Panc1 (cell line): Measurements from ENCODE around the gene MED12L. TPM values are rescaled to one million over a fixed set of nuclear protein-coding genes. Genes with fewer than 3 reads are reported as not detected.

Source experiments
- ATAC-seq: fragments of 200-7000 bp; cut with Tn5 transposase; 2 replicates; pipeline ENCODE4 v1.9.1; 2020; ENCODE audit warnings: mild to moderate bottlenecking, moderate library complexity
- BruUV-seq: library from RNA; stranded (reverse); fragments of 400-500 nt; replicated peaks from 2 replicates; lab custom pipeline; 2021; lab: Mats Ljungman, UMichigan
- CTCF ChIA-PET: fragments of 300-600 bp; sonication (Branson Sonifier 250); formaldehyde crosslinking; loops from one replicate; lab custom pipeline; 2022; ENCODE audit warnings: antibody characterized with exemption; lab: Charles Lee
- POLR2A ChIA-PET: fragments of 300-600 bp; sonication (Branson Sonifier 250); formaldehyde crosslinking; loops from one replicate; lab custom pipeline; 2022; ENCODE audit warnings: antibody characterized with exemption; lab: Charles Lee
- DNase-seq: peaks from one replicate; pipeline ENCODE4 v3.0.0-alpha.2; 2010; ENCODE audit warnings: low read depth, low spot score
- H3K27ac ChIP-seq: 2 replicates; pipeline ENCODE4 v1.5.1; 2011; ENCODE audit warnings: mild to moderate bottlenecking, low read length, inconsistent platforms
- H3K27me3 ChIP-seq: fragments of 200-500 bp; sonication (Bioruptor generic); 2 replicates; pipeline ENCODE4 v1.6.0; 2014; ENCODE audit warnings: low read length, inconsistent platforms; ENCODE audit not compliant: control insufficient read depth, insufficient read depth
- H3K36me3 ChIP-seq: fragments of 200-500 bp; sonication (Bioruptor generic); 2 replicates; pipeline ENCODE4 v1.5.1; 2014; ENCODE audit warnings: inconsistent platforms, mild to moderate bottlenecking, low read length, moderate library complexity; ENCODE audit not compliant: control insufficient read depth, insufficient read depth
- H3K4me1 ChIP-seq: 2 replicates; pipeline ENCODE4 v1.5.1; 2011; ENCODE audit warnings: inconsistent platforms, mild to moderate bottlenecking, low read length, moderate library complexity; ENCODE audit not compliant: control insufficient read depth, insufficient read depth
- H3K4me3 ChIP-seq, 2 experiments: 2 replicates each; pipeline ENCODE4 v1.5.1; 2011 to 2012; ENCODE audit warnings: low read depth in 2 of 2, low read length in 2 of 2, mild to moderate bottlenecking in 2 of 2, inconsistent platforms in 1 of 2, moderate library complexity in 1 of 2
- H3K9me3 ChIP-seq: fragments of 200-500 bp; sonication (Bioruptor generic); 2 replicates; pipeline ENCODE4 v1.5.1; 2014; ENCODE audit warnings: low read depth, mild to moderate bottlenecking, inconsistent platforms, low read length, moderate library complexity; ENCODE audit not compliant: control insufficient read depth, insufficient read depth
- POLR2AphosphoS5 ChIP-seq: IDR thresholded peaks from 2 replicates; pipeline ENCODE4 v1.6.1; 2012; ENCODE audit warnings: mild to moderate bottlenecking, low read depth, low read length, moderate library complexity
- SIN3A ChIP-seq: IDR thresholded peaks from 2 replicates; pipeline ENCODE4 v1.6.1; 2012; ENCODE audit warnings: low read depth, mild to moderate bottlenecking, low read length, moderate library complexity, borderline replicate concordance; ENCODE audit not compliant: insufficient read depth
- TCF7L2 ChIP-seq: IDR thresholded peaks from 2 replicates; pipeline ENCODE4 v1.6.1; 2011; ENCODE audit warnings: mild to moderate bottlenecking, low read depth, low read length, inconsistent platforms
- in situ Hi-C: cut with HindIII; loops from 2 replicates; pipeline ENCODE4 v1.10.0; 2016; ENCODE audit warnings: low sequenced_read_pairs, low pct_unique_long_range_greater_than_20kb
- intact Hi-C: fragments of 100-400 bp; cut with micrococcal nuclease; formaldehyde crosslinking; loops from one replicate; pipeline ENCODE4 v1.10.0; 2022; ENCODE audit not compliant: unreplicated experiment
- total RNA-seq: library from RNA; stranded (reverse); gene quantifications from one replicate; pipeline ENCODE4 v1.2.1, GENCODE V29; 2021; ENCODE audit not compliant: unreplicated experiment
- TF ChIP-seq, protein P1 (sequence below), 2 experiments: IDR thresholded peaks; 2 replicates each; pipeline ENCODE4 v1.6.1; 2011 to 2012; ENCODE audit warnings: low read depth in 2 of 2, control low read depth in 1 of 2, low read length in 1 of 2, mild to moderate bottlenecking in 1 of 2, moderate library complexity in 1 of 2; ENCODE audit not compliant: insufficient read depth in 1 of 2
- TF ChIP-seq, protein P2 (sequence below): fragments of 450-650 bp; IDR thresholded peaks from 2 replicates; pipeline ENCODE4 v1.5.1; 2017; ENCODE audit warnings: mild to moderate bottlenecking

MED12L gene
- total RNA-seq, 1 experiment from 2014 or later = 2.8 TPM

DNA sequence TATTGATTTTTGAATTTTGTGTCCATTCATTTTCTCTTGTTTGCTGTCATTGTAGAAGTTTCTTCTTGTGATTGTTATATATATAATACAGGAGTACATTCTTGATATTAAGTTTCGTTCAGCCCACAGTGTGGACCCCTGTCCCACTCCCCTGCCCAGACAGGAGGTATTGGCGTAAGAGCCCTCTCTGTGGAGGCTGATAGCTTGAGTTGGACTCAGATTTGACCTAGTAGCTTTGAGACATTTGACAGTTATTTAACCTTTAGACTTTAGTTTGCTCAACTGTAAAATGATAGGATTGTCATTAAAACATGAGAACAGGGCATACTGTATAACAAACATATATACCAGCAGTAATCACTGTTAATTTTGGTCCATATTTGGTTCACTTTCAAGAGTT, 90.5 kb downstream of the MED12L start:
- TF ChIP-seq, protein P1, sequence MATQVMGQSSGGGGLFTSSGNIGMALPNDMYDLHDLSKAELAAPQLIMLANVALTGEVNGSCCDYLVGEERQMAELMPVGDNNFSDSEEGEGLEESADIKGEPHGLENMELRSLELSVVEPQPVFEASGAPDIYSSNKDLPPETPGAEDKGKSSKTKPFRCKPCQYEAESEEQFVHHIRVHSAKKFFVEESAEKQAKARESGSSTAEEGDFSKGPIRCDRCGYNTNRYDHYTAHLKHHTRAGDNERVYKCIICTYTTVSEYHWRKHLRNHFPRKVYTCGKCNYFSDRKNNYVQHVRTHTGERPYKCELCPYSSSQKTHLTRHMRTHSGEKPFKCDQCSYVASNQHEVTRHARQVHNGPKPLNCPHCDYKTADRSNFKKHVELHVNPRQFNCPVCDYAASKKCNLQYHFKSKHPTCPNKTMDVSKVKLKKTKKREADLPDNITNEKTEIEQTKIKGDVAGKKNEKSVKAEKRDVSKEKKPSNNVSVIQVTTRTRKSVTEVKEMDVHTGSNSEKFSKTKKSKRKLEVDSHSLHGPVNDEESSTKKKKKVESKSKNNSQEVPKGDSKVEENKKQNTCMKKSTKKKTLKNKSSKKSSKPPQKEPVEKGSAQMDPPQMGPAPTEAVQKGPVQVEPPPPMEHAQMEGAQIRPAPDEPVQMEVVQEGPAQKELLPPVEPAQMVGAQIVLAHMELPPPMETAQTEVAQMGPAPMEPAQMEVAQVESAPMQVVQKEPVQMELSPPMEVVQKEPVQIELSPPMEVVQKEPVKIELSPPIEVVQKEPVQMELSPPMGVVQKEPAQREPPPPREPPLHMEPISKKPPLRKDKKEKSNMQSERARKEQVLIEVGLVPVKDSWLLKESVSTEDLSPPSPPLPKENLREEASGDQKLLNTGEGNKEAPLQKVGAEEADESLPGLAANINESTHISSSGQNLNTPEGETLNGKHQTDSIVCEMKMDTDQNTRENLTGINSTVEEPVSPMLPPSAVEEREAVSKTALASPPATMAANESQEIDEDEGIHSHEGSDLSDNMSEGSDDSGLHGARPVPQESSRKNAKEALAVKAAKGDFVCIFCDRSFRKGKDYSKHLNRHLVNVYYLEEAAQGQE (IDR thresholded peaks at IDR 0.05; ENCODE audit: insufficient read depth in 1 of 2, low read depth in 2 of 2, low read length in 1 of 2) = no peak
- TF ChIP-seq TCF7L2 (no peak), POLR2AphosphoS5 (no peak), SIN3A (no peak)
- TF ChIP-seq, protein P2, sequence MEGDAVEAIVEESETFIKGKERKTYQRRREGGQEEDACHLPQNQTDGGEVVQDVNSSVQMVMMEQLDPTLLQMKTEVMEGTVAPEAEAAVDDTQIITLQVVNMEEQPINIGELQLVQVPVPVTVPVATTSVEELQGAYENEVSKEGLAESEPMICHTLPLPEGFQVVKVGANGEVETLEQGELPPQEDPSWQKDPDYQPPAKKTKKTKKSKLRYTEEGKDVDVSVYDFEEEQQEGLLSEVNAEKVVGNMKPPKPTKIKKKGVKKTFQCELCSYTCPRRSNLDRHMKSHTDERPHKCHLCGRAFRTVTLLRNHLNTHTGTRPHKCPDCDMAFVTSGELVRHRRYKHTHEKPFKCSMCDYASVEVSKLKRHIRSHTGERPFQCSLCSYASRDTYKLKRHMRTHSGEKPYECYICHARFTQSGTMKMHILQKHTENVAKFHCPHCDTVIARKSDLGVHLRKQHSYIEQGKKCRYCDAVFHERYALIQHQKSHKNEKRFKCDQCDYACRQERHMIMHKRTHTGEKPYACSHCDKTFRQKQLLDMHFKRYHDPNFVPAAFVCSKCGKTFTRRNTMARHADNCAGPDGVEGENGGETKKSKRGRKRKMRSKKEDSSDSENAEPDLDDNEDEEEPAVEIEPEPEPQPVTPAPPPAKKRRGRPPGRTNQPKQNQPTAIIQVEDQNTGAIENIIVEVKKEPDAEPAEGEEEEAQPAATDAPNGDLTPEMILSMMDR = no peak
- intact Hi-C loops = no loop called here
- Histone ChIP-seq H3K4me3 (no peak overlapping the region), H3K27ac (no peak overlapping the region), H3K36me3 (no peaks in the 10 kb centered on the region), H3K4me1 (no peaks in the 10 kb centered on the region), H3K9me3 (no peaks in the 10 kb centered on the region), H3K27me3 (no peaks in the 10 kb centered on the region)
- ATAC-seq (no peak), DNase-seq (no peak)
- CTCF ChIA-PET = interaction anchor here (0.7 kb wide), 1 partner anchor 1206 kb away, joined by 3 read pairs; no protein-coding TSS in a partner anchor
- POLR2A ChIA-PET = no interaction called here
- in situ Hi-C loops = no loop called here
- no TSS peak for BruUV-seq

DNA sequence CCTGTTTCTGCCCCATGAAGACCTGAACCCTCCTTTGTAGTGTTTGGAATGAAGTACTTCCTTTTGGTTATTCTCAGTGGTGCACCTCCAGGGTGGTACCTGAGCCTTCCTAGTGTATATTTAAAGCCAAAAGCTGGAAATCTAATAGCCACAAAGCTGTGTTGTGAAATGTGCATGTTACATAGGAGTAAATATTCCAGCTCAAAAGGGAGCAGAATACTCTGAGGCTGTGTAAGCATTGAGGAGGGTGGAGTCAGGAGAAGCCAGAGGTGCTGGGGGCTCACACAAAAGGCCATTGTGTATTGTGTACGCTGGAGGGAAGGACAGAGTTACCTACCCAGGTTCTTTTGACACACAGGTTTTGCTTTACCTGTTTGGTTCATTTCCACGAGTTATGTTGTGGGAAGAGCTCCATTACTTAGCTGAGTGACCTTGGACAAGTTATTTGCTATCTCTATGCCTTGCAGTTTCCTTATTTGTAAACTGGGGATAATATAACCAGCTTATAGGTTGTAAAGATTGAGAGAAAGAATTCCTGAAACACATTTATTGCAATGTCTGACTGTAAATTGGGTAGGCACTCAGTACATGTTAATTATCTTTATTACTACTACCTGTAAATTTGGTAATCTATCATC, 92.9 kb downstream of the MED12L start:
- Histone ChIP-seq H3K4me1 (no peaks in the 10 kb centered on the region), H3K27me3 (no peaks in the 10 kb centered on the region), H3K27ac (no peak overlapping the region), H3K4me3 (no peak overlapping the region), H3K9me3 (no peaks in the 10 kb centered on the region), H3K36me3 (no peaks in the 10 kb centered on the region)
- BruUV-seq = no TSS peak
- TF ChIP-seq, protein P2 = no peak
- TF ChIP-seq, protein P1 (IDR thresholded peaks at IDR 0.05; ENCODE audit: insufficient read depth in 1 of 2, low read depth in 2 of 2, low read length in 1 of 2) = no peak
- no peak for TF ChIP-seq TCF7L2
- no peak for TF ChIP-seq SIN3A
- POLR2A ChIA-PET = no interaction called here
- CTCF ChIA-PET = interaction anchor here (0.6 to 0.7 kb wide), 3 partner anchors 7 to 352 kb away, joined by 3 to 7 read pairs (median 3); no protein-coding TSS in a partner anchor
- intact Hi-C loops (no loop called here), in situ Hi-C loops (no loop called here)
- DNase-seq (no peak), ATAC-seq (no peak)
